ENCODE data around the gene MYMK.

GRCh38 chr9:133515240-133515610 lies 9.5 kb downstream of the MYMK start:
- TF ChIP-seq ATF3 (IDR thresholded peaks at IDR 0.05; ENCODE audit: insufficient read depth, low read depth, low read length) (no peak), CTCF (IDR thresholded peaks at IDR 0.05; ENCODE audit: control extremely low read depth in 1 of 3, insufficient read depth in 1 of 3, low read depth in 1 of 3, low read length in 3 of 3) (no peak), POLR2A (IDR thresholded peaks at IDR 0.05; ENCODE audit: control extremely low read depth in 1 of 2, low read depth in 2 of 2, low read length in 2 of 2) (no peak), JUND (IDR thresholded peaks at IDR 0.05; ENCODE audit: low read length) (no peak), POLR2AphosphoS5 (IDR thresholded peaks at IDR 0.05; ENCODE audit: low read depth, low read length) (no peak), FOSL1 (IDR thresholded peaks at IDR 0.05; ENCODE audit: insufficient read depth, low read depth, low read length) (no peak), YY1 (IDR thresholded peaks at IDR 0.05; ENCODE audit: low read depth, low read length) (no peak)
